Keratinocyte (primary cell): ENCODE data around the gene PNPLA7.
"Not testable (repeated sequence)": the region's sequence is repeated elsewhere in the genome, so short reads cannot be mapped to it uniquely, and the experiment has no call there.

Source experiments
- EZH2 ChIP-seq: IDR thresholded peaks from one replicate; pipeline ENCODE4 v1.6.1; 2012; ENCODE audit warnings: inconsistent platforms, mild to moderate bottlenecking, low read length, moderate library complexity
- TF ChIP-seq, protein P1 (sequence below), 3 experiments: IDR thresholded peaks in 1 of 3; conservative IDR thresholded peaks in 1 of 3; optimal IDR thresholded peaks in 1 of 3; 2 replicates in 2 of 3; 3 replicates in 1 of 3; pipeline versions ENCODE3 to v1.5.1; 2011; ENCODE audit warnings: low read length in 3 of 3, mild to moderate bottlenecking in 3 of 3, moderate library complexity in 2 of 3, control low read depth in 1 of 3, inconsistent platforms in 1 of 3; ENCODE audit not compliant: insufficient read depth in 2 of 3; ENCODE audit errors: extremely low read depth in 1 of 3

- TF ChIP-seq, protein P1, sequence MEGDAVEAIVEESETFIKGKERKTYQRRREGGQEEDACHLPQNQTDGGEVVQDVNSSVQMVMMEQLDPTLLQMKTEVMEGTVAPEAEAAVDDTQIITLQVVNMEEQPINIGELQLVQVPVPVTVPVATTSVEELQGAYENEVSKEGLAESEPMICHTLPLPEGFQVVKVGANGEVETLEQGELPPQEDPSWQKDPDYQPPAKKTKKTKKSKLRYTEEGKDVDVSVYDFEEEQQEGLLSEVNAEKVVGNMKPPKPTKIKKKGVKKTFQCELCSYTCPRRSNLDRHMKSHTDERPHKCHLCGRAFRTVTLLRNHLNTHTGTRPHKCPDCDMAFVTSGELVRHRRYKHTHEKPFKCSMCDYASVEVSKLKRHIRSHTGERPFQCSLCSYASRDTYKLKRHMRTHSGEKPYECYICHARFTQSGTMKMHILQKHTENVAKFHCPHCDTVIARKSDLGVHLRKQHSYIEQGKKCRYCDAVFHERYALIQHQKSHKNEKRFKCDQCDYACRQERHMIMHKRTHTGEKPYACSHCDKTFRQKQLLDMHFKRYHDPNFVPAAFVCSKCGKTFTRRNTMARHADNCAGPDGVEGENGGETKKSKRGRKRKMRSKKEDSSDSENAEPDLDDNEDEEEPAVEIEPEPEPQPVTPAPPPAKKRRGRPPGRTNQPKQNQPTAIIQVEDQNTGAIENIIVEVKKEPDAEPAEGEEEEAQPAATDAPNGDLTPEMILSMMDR (optimal IDR thresholded peaks at IDR 0.05 in 1 of 3, IDR thresholded peaks at IDR 0.05 in 1 of 3, conservative IDR thresholded peaks at IDR 0.05 in 1 of 3; ENCODE audit: extremely low read depth in 1 of 3, insufficient read depth in 2 of 3, low read length in 3 of 3) = not testable (repeated sequence)
- not testable (repeated sequence) for TF ChIP-seq EZH2
Measured at GRCh38 chr9:137550958-137551263, 709 bp upstream of the PNPLA7 start.
